GM12878 (cell line): Measurements from ENCODE around the gene SEMA4C.

Experiments
- ASH2L ChIP-seq: fragments of 300-600, 200-600 bp; sonication (generic); IDR thresholded peaks from 2 replicates; pipeline ENCODE4 v1.6.1; 2017; ENCODE audit warnings: low read depth, mild to moderate bottlenecking, borderline replicate concordance
- CTCF ChIP-seq, 3 experiments: IDR thresholded peaks in 2 of 3; conservative IDR thresholded peaks in 1 of 3; 2 replicates each; pipeline ENCODE4 v1.5.1; 2011; ENCODE audit warnings: low read depth in 3 of 3, low read length in 3 of 3, mild to moderate bottlenecking in 3 of 3, control low read depth in 2 of 3, moderate library complexity in 2 of 3, inconsistent platforms in 1 of 3, mixed read lengths in 1 of 3; ENCODE audit not compliant: control insufficient read depth in 2 of 3, insufficient read depth in 1 of 3; ENCODE audit errors: extremely low read depth in 1 of 3
- EP300 ChIP-seq, 2 experiments: fragments of 150-350 bp in 1 of 2; IDR thresholded peaks; 2 replicates each; pipeline ENCODE4 v1.6.1; 2011 to 2012; ENCODE audit warnings: low read depth in 2 of 2, low read length in 2 of 2, borderline replicate concordance in 1 of 2, improper control_type of control experiment in 1 of 2, inconsistent platforms in 1 of 2; ENCODE audit not compliant: control insufficient read depth in 1 of 2
- FOS ChIP-seq: IDR thresholded peaks from 3 replicates; pipeline ENCODE4 v1.6.1; 2011; ENCODE audit warnings: borderline replicate concordance; ENCODE audit not compliant: insufficient read length; ENCODE audit errors: extremely low read depth
- IRF4 ChIP-seq: IDR thresholded peaks from 2 replicates; pipeline ENCODE4 v1.6.1; 2011; ENCODE audit warnings: low read depth, low read length
- MAX ChIP-seq: IDR thresholded peaks from 2 replicates; pipeline ENCODE4 v1.6.1; 2012; ENCODE audit warnings: low read depth, low read length, improper control_type of control experiment
- TBL1XR1 ChIP-seq: IDR thresholded peaks from 2 replicates; pipeline ENCODE4 v1.6.1; 2012; ENCODE audit warnings: low read depth, low read length, improper control_type of control experiment

GRCh38 chr2:96876269-96877041 is 6.6 kb upstream of the SEMA4C start:
- no peak for TF ChIP-seq CTCF (IDR thresholded peaks at IDR 0.05 in 2 of 3, conservative IDR thresholded peaks at IDR 0.05 in 1 of 3; ENCODE audit: control insufficient read depth in 2 of 3, extremely low read depth in 1 of 3, insufficient read depth in 1 of 3, low read depth in 3 of 3, low read length in 3 of 3)
- no peak for TF ChIP-seq ASH2L
- TF ChIP-seq IRF4 = no peak
- no peak for TF ChIP-seq MAX
- no peak for TF ChIP-seq FOS
- TF ChIP-seq TBL1XR1 = no peak
- no peak for TF ChIP-seq EP300 (IDR thresholded peaks at IDR 0.05; ENCODE audit: borderline replicate concordance in 1 of 2, control insufficient read depth in 1 of 2, low read depth in 2 of 2, low read length in 2 of 2)
